ENCODE results near the gene CCN2.
A peak's percentile ranks its signal among the peaks of the same experiment; 100 is the strongest.

CCN2 gene

GRCh38 chr6:131950767-131951575 is at the start of gene CCN2:
Gene CCN2 (minus strand): TSS chr6:131951372. CDS start chr6:131951172, 200 bp downstream.
- peak; percentile 68 for DNase-seq (ENCODE audit: low spot score)

GRCh38 chr6:132000296-132000695 is 49.1 kb upstream of the CCN2 start:
- no peak for DNase-seq (ENCODE audit: low spot score)

GRCh38 chr6:131999545-132000146 is 48.5 kb upstream of the CCN2 start:
- DNase-seq (ENCODE audit: low spot score): no peak

DNA sequence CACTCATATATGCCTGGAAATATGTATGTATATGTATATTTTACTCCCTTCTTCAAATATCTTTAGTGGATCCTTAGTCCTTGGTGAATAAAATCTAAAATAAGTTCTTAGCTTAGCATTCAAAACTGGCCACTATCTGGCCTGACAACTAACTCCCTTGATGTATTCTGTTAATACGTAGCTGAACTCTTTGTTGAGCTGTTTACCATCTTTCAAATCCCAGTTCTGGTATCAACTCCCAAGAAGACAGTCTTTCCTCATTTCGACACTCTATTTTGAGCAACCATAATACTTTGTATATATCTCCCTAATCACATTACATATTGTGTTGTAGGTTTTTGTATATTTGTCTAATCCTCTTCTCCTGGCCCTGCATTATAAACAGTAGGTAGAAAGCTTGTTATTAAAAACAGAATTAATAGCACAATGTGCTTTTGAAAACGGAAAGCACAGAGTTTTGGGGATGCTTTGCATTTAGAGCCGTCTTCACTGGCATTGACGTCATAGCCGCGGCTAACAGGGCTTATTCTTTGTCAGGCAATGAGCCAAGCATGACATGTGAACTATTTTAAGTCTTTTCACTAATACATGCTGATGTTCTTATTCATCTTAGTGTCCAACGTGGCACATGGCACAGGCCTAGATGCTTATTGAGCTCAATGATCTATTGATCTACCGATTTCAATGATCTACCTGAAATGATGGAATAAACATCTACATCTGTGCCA is 47.2 kb upstream of the CCN2 start:
- no peak for DNase-seq (ENCODE audit: low spot score)

- DNase-seq (ENCODE audit: low spot score): no peak
Measured at GRCh38 chr6:131997429-131998153, 46.4 kb upstream of the CCN2 start.

- DNase-seq (ENCODE audit: low spot score): no peak
Measured at GRCh38 chr6:131995917-131996316, 44.7 kb upstream of the CCN2 start.

DNA sequence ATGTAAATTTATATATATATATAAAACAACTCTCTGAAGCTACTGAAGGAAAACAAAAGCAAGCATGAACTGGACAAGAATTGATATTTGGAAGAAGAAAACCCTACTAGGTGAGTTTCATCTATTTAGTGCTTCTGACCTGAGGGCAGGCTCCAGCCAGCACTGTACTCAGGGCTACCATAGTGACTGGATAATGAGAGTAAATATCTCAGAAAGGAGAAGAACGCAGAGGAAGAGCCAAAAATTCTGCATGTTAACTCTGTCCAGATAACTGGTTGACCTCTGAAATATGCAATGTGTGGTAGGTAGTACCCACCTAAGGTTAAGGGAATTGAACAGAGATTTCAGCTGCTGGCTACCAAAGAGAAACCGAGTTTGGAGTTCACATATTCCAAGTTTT is 41.4 kb upstream of the CCN2 start:
- DNase-seq (ENCODE audit: low spot score): no peak

DNA sequence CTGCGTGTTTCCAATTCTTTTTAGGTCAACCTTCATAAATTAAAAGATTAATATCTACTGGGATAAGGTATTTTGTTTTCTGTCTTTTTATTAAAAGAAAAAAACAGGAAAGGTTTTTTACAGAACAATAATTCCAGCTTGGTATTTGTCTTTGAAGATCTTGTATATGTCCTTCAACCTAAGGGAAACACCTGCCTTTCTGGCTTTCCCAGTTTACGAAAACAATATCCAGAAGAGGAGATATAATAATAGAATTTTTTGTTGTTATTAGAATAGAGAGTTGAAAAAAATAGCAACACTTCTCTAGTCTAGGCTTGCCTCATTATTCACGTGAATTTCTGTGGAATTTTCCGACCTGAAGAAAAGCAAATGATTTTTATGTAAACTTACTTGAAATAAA is 37.9 kb upstream of the CCN2 start:
- no peak for DNase-seq (ENCODE audit: low spot score)

DNA sequence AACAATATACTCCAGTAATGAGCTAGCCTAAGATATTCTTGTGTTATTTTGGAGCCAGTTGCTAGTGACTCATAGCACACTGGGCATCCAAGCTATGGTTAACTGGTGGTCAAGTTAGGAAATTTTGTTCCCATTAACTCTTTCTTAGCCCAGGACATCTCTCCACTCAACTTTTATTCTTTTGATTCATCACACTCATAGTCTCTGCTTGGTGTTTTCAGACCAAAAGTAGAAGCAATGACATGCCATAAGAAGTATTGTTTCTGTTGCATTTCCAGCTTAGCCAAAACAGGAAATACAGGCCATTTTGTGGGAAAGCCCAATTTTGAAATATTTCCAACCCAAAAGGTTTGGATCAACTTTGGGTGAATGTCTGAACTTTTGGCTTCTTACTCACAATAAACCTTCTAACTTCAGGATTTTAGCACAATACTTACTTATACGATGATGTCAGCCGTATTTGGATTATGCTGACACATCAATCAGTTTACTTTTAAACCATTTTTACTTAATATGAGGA is 31.6 kb upstream of the CCN2 start:
- DNase-seq (ENCODE audit: low spot score): no peak

GRCh38 chr6:131981624-131981978 is 30.4 kb upstream of the CCN2 start:
- no peak for DNase-seq (ENCODE audit: low spot score)

DNA sequence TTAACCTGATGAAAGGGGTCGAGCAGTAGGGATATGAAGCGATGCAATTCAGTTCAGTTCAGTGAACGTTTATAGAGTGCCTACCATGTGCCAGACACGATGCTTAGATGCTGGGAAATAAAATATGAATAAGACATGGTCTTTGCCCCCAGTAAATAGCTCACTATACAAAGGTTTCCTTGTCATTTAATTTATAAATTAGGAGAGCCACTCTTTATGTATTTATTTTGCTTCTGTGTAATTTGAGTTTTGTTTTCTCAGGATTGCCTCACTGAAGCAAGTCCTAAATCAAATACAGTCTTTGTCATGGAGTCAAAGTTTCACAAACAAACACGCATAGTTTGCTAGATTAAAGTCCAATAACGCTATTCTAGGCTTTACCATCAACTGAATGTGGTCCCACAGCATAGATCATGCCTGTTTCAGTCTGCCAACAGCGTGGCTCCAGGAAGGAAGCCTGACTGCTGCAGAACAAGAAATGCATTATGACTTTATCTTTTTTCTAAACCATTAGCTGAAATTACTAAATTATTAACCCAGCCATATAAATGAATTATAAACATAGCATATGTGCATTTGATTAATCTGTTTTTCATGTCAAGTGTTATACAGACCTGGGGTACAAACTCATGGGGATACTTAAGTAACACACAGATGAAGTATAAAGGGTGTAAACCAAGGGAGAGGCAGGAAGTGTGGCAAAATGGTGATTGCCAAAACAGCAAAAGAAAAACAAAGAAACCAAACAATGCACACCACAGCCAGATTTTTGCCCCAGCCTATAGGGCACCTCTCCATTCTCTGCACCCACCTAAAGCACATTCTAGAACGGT is 29.8 kb upstream of the CCN2 start:
- no peak for DNase-seq (ENCODE audit: low spot score)

- no peak for DNase-seq (ENCODE audit: low spot score)
Measured at GRCh38 chr6:131980338-131980790, 29.2 kb upstream of the CCN2 start.

GRCh38 chr6:131979515-131980337 is 28.6 kb upstream of the CCN2 start:
- no peak for DNase-seq (ENCODE audit: low spot score)

- no peak for DNase-seq (ENCODE audit: low spot score)
Measured at GRCh38 chr6:131978522-131978921, 27.4 kb upstream of the CCN2 start.

- no peak for DNase-seq (ENCODE audit: low spot score)
Measured at GRCh38 chr6:131976545-131977061, 25.4 kb upstream of the CCN2 start.

- DNase-seq (ENCODE audit: low spot score): no peak
Measured at GRCh38 chr6:131972741-131973140, 21.6 kb upstream of the CCN2 start.

GRCh38 chr6:131970076-131970859 is 19.1 kb upstream of the CCN2 start:
- DNase-seq (ENCODE audit: low spot score): no peak

DNA sequence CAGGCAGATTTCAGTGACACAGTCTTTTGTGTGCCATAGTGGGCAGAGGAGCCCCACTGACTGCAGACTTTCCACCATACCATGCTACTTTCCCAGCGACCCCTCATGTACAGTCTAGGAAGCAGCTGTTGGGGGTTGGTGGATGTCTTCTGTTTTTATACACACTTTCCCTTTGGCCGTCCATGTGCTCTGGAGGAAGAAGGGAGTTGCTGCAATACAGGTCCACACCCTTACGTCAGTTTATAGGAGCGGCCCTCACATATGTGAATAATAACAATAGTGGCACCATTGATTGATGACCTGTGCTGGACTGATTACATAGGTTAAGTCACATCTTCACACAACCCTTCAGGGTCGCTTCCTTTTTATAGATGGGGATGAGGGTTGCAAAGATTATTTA is 17.5 kb upstream of the CCN2 start:
- DNase-seq (ENCODE audit: low spot score): no peak

GRCh38 chr6:131967948-131968347 is 16.8 kb upstream of the CCN2 start:
- DNase-seq (ENCODE audit: low spot score): no peak
